Cerebellar nuclear complex (tissue), 1 donor: Measurements from ENCODE around the gene C1GALT1.
"Not testable (repeated sequence)": the region's sequence is repeated elsewhere in the genome, so short reads cannot be mapped to it uniquely, and the experiment has no call there.

Experiments used
- DNase-seq, 2 experiments: peaks; one replicate each; lab custom pipeline; 2025; lab: John Stamatoyannopoulos, UW

C1GALT1 gene

GRCh38 chr7:7169296-7169695, 13.0 kb upstream of the C1GALT1 start:
- DNase-seq: no peak

- no peak for DNase-seq
Observed at GRCh38 chr7:7173956-7174632, 8.2 kb upstream of the C1GALT1 start.

- no peak for DNase-seq
Observed at GRCh38 chr7:7175075-7175695, 7.2 kb upstream of the C1GALT1 start.

DNA sequence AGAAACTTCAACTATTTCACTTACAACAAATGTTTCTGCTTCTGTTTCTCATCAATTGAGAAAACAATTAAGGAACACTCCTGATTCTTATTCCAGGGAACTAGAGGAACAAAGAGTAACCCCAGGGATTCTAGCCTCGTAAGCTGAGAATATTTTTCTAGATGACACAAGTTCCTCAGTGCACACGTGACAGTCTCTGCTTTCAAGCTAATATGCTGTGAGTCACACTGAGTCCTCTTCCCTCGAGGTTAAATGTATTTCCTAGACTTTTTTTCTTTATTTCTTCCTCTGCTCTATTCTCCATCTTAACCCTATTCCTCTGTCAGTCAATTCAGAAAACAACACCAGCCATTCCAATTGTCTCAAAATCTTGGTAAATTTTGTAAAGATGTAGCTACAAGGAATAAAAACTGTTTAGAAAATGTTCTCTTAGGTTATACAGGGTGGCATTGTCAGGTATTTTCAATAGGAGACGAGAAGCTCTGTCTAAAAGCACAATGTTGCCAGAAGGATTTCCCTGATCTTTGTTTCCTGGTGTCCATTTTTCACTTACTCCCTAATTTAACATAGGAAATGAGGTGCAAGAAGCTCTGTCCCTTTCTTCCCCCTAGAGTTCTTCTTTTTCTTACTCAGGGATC, 5.8 kb upstream of the C1GALT1 start:
- no peak for DNase-seq

- DNase-seq: no peak
Observed at GRCh38 chr7:7177044-7177517, 5.3 kb upstream of the C1GALT1 start.

- DNase-seq: no peak
Observed at GRCh38 chr7:7178081-7178480, 4.3 kb upstream of the C1GALT1 start.

GRCh38 chr7:7178906-7179305, 3.4 kb upstream of the C1GALT1 start:
- DNase-seq: no peak

- DNase-seq: no peak
Observed at GRCh38 chr7:7180725-7181449, 1.5 kb upstream of the C1GALT1 start.

- DNase-seq: no peak
Observed at GRCh38 chr7:7181519-7182155, 707 bp upstream of the C1GALT1 start.

DNA sequence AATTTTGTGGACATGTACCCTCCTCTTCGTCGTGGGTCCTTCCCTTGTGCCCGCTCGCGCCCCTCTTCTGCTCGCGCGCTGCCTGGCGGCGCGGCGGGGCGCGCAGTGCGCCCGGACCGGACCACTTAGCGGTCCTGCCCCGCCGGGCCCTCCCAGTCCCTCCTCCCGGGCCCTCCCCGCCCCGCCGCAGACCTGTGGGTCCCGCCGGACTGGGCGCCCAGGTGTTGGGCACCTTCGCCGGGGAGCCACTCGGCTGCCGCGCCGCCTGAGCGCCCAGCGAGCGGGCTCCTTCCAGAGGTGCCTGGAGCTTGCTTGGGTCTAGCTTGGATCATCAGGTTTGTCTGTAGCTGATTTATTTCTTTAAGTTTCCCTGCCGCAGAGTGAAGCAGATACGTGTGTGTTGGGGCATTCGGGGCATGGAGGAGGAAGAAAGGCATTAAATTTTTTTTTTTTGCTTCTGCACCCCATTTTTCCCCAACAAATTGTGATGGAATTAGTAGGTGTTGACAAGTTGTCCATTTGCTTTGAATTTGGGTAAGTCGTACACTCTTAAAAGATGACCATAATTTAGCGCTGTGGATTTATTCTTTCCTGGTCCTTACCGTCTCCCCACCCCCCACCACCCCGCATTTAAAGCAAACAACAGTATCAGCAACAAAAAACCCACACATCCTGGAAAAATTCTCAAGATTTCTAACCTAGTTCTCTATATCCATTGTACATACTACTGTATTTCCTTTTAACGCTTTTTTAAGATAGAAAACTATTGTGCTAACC, 905 bp downstream of the C1GALT1 start:
- DNase-seq: no peak

GRCh38 chr7:7183838-7184463, 1.6 kb downstream of the C1GALT1 start:
- DNase-seq: no peak

GRCh38 chr7:7185371-7185989, 3.1 kb downstream of the C1GALT1 start:
- no peak for DNase-seq

- no peak for DNase-seq
Observed at GRCh38 chr7:7188091-7188490, 5.7 kb downstream of the C1GALT1 start.

DNA sequence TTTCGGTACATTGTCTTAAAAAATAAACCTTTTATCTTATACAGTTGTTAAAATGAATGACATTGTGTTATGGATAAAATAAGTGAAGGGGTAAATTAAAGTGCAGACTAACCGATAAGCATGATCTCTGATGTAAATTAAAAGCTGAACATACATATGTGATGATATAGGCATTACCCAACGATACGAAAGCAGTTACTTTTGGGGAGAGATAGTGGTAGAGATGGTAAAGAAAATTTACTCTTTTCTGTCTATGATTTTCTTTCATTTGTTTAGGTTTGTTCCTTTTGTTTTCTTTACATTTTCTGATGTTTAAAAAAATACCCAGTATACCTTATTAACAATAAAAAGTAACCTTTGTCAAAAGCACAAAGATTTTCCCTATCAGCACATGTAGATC, 6.4 kb downstream of the C1GALT1 start:
- no peak for DNase-seq

GRCh38 chr7:7190142-7190541, 7.8 kb downstream of the C1GALT1 start:
- DNase-seq: no peak

- DNase-seq: no peak
Observed at GRCh38 chr7:7191137-7191536, 8.8 kb downstream of the C1GALT1 start.

- DNase-seq: not testable (repeated sequence)
Observed at GRCh38 chr7:7192798-7193788, 10.7 kb downstream of the C1GALT1 start.

GRCh38 chr7:7199592-7199991, 17.2 kb downstream of the C1GALT1 start:
- not testable (repeated sequence) for DNase-seq

DNA sequence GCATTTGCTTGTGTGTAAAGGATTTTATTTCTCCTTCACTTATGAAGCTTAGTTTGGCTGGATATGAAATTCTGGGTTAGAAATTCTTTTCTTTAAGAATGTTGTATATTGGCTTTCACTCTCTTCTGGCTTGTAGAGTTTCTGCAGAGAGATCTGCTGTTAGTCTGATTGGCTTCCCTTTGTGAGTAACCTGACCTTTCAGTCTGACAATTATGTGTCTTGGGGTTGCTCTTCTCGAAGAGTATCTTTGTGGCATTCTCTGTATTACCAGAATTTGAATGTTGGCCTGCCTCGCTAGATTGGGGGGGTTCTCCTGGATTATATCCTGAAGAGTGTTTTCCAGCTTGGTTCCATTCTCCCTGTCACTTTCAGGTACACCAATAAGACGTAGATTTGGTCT, 17.9 kb downstream of the C1GALT1 start:
- DNase-seq: not testable (repeated sequence)
